HepG2 (cell line): ENCODE measurements around the gene DUOXA2. TPM values are rescaled to one million over a fixed set of nuclear protein-coding genes. Genes with fewer than 3 reads are reported as not detected.

Experiments
- ATAC-seq: fragments of 200-7000 bp; cut with Tn5 transposase; 3 replicates; pipeline ENCODE4 v1.9.1; 2020; ENCODE audit warnings: mild to moderate bottlenecking, moderate library complexity
- BruUV-seq: library from RNA; stranded (reverse); fragments of 400-500 nt; replicated peaks from 2 replicates; lab custom pipeline; 2021; lab: Mats Ljungman, UMichigan
- CTCF ChIA-PET: fragments of 300-600 bp; formaldehyde crosslinking; extraction: SDS; loops from one replicate; lab custom pipeline; 2021; ENCODE audit warnings: low total read pairs, inconsistent platforms, low intra/inter-chr PET ratio; lab: Yijun Ruan, JAX
- POLR2A ChIA-PET: fragments of 350-600 bp; sonication (Branson Sonifier 250); formaldehyde crosslinking; loops from one replicate; lab custom pipeline; 2020; ENCODE audit warnings: antibody characterized with exemption, inconsistent platforms; lab: Yijun Ruan, JAX
- DNase-seq: peaks from one replicate; pipeline ENCODE4 v3.0.0-alpha.2; 2015; ENCODE audit warnings: low spot score
- FAIRE-seq: peaks from 3 replicates; lab custom pipeline; 2011; peaks lifted over from hg19 to GRCh38; lab: Jason Lieb, UNC
- H2AFZ ChIP-seq: one replicate; pipeline ENCODE4 v1.6.1; 2011; ENCODE audit warnings: low read length, inconsistent platforms
- H3K27ac ChIP-seq: fragments of 300-600 bp; 3 replicates; pipeline ENCODE4 v1.8.0; 2011; ENCODE audit warnings: mixed run types, mild to moderate bottlenecking, mixed read lengths, low read length, inconsistent platforms; ENCODE audit not compliant: insufficient read depth; ENCODE audit errors: extremely low read length
- H3K27me3 ChIP-seq, 2 experiments: fragments of 200-600 bp in 1 of 2; 2 replicates in 1 of 2; 3 replicates in 1 of 2; pipeline versions ENCODE4 v1.6.0 to v1.8.0; 2011; ENCODE audit warnings: low read length in 2 of 2, mild to moderate bottlenecking in 2 of 2, moderate library complexity in 2 of 2, inconsistent platforms in 1 of 2; ENCODE audit not compliant: insufficient read depth in 2 of 2, control insufficient read depth in 1 of 2
- H3K36me3 ChIP-seq, 2 experiments: fragments of 200-600 bp in 1 of 2; replicated peaks in 1 of 2; 2 replicates in 1 of 2; 3 replicates in 1 of 2; pipeline versions ENCODE4 v1.5.1 to v1.8.0; 2011; ENCODE audit warnings: low read length in 2 of 2, inconsistent platforms in 1 of 2; ENCODE audit not compliant: insufficient read depth in 2 of 2, control insufficient read depth in 1 of 2
- H3K4me1 ChIP-seq: 2 replicates; pipeline ENCODE4 v1.5.1; 2012; ENCODE audit warnings: low read length, inconsistent platforms; ENCODE audit not compliant: insufficient read depth
- H3K4me2 ChIP-seq: 2 replicates; pipeline ENCODE4 v1.6.0; 2011; ENCODE audit warnings: low read depth, low read length, inconsistent platforms
- H3K4me3 ChIP-seq, 3 experiments: fragments of 200-600 bp in 1 of 3; sonication (generic), shearing (Covaris generic) in 1 of 3; replicated peaks in 1 of 3; 2 replicates each; pipeline ENCODE4 v1.5.1; 2011 to 2016; ENCODE audit warnings: low read length in 3 of 3, inconsistent platforms in 2 of 3, low read depth in 2 of 3, mild to moderate bottlenecking in 2 of 3, control low read depth in 1 of 3, mixed read lengths in 1 of 3; ENCODE audit not compliant: insufficient read depth in 1 of 3
- H3K79me2 ChIP-seq: one replicate; pipeline ENCODE4 v1.6.1; 2011; ENCODE audit warnings: low read length, inconsistent platforms; ENCODE audit not compliant: insufficient read depth
- H3K9ac ChIP-seq: 2 replicates; pipeline ENCODE4 v1.6.0; 2011; ENCODE audit warnings: mild to moderate bottlenecking, low read depth, low read length, inconsistent platforms; ENCODE audit not compliant: insufficient read depth
- H3K9me3 ChIP-seq: 2 replicates; pipeline ENCODE4 v1.5.1; 2012; ENCODE audit warnings: mild to moderate bottlenecking, low read length
- H4K20me1 ChIP-seq: 2 replicates; pipeline ENCODE4 v1.6.0; 2011; ENCODE audit warnings: inconsistent platforms, mild to moderate bottlenecking, low read length, moderate library complexity; ENCODE audit not compliant: insufficient read depth
- CREB1 ChIP-seq, 2 experiments: fragments of 450-650 bp in 1 of 2; IDR thresholded peaks; 2 replicates each; pipeline ENCODE4 v1.6.1; 2016 to 2017; ENCODE audit warnings: control low read depth in 1 of 2, mild to moderate bottlenecking in 1 of 2, missing compliant biosample characterization in 1 of 2, missing genetic modification characterization in 1 of 2
- TAF15 ChIP-seq: fragments of 200-400 bp; formaldehyde crosslinking; IDR thresholded peaks from one replicate; pipeline ENCODE4 v1.6.1; 2018; ENCODE audit warnings: mild to moderate bottlenecking, low read depth, low read length; ENCODE audit not compliant: poor library complexity, severe bottlenecking
- ZNF17 ChIP-seq: sonication (generic); formaldehyde crosslinking; IDR thresholded peaks from 2 replicates; pipeline ENCODE4 v1.5.0; 2020; ENCODE audit warnings: mild to moderate bottlenecking, missing genetic modification reagents
- ZNF569 ChIP-seq: sonication (generic); formaldehyde crosslinking; IDR thresholded peaks from 2 replicates; pipeline ENCODE4 v1.5.0; 2020; ENCODE audit warnings: mild to moderate bottlenecking, missing genetic modification reagents, moderate library complexity, borderline replicate concordance
- ZNF776 ChIP-seq: sonication (generic); formaldehyde crosslinking; IDR thresholded peaks from 2 replicates; pipeline ENCODE4 v1.4.0; 2020; ENCODE audit warnings: mild to moderate bottlenecking, missing genetic modification reagents
- WGBS: methylation state at CpG from one replicate; pipeline ENCODE4 v1.1.6; 2017; ENCODE audit warnings: low lambda C conversion rate; 5-methylcytosine and 5-hydroxymethylcytosine counted together
- in situ Hi-C: cut with HindIII; loops from 2 replicates; pipeline ENCODE4 v1.10.0; 2017; ENCODE audit warnings: low pct_unique_long_range_greater_than_20kb; ENCODE audit not compliant: extremely low pct_ligation_motif_present
- intact Hi-C: fragments of 100-400 bp; cut with micrococcal nuclease; formaldehyde crosslinking; loops from one replicate; pipeline ENCODE4 v1.10.0; 2022; ENCODE audit not compliant: unreplicated experiment
- polyA plus RNA-seq, 8 experiments: library from polyadenylated mRNA; depleted of rRNA in 3 of 8; stranded (reverse) in 7 of 8; unstranded in 1 of 8; fragments of >200 nt; fragmentation: Illumina TruSeq in 4 of 8; extraction: Trizol in 4 of 8; gene quantifications; 2 replicates each; pipeline versions ENCODE4 v1.2.1 to v1.2.3, GENCODE V29; 2011 to 2016; ENCODE audit warnings: low read depth in 4 of 8, missing spikeins in 1 of 8, mixed read lengths in 1 of 8; ENCODE audit not compliant: insufficient read depth in 1 of 8
- total RNA-seq, 5 experiments: library from RNA; depleted of rRNA; stranded (reverse); fragments of >200 nt; fragmentation: Illumina TruSeq; extraction: Trizol; gene quantifications; 2 replicates each; pipeline ENCODE4 v1.2.3, GENCODE V29; 2016; ENCODE audit warnings: low read depth in 1 of 5
- TF ChIP-seq, protein P1 (sequence below): sonication (generic); formaldehyde crosslinking; IDR thresholded peaks from 2 replicates; pipeline ENCODE4 v1.4.0; 2020; ENCODE audit warnings: missing genetic modification reagents
- TF ChIP-seq, protein P2 (sequence below): sonication (generic); formaldehyde crosslinking; conservative IDR thresholded peaks from 2 replicates; pipeline ENCODE4 v1.5.0; 2020; ENCODE audit warnings: missing genetic modification reagents

The DUOXA2 gene
- total and polyA plus RNA-seq, 2 of the 13 experiments (the other 11 are each of a cell fraction or from before 2014, with no cell fraction given): 0.32 TPM; not detected in 1

DNA sequence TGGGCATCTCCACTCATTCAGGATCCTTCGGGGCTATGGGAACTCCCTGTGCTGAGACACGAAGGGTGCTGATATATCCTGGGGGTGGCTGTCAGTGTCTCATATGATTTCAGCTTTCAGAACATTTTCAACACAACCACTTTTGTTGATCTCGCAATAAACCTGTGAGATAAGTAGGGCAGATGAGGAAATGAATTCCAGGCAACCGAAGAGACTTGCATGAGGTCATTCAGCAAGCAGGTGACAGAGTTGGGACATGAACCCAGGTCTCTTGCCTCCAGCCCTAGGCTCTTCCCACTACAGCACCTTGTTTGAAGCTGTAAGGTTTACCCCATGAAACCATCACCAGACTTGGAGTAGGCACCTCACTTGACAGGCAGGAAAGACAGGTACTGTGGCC is 32.3 kb downstream of the DUOXA2 start:
- WGBS: 39% methylated on average over 4 of the region's 4 CpGs
- H3K79me2 ChIP-seq: no peaks in the 10 kb centered on the region
- no TSS peak for BruUV-seq
- TF ChIP-seq, protein P1, sequence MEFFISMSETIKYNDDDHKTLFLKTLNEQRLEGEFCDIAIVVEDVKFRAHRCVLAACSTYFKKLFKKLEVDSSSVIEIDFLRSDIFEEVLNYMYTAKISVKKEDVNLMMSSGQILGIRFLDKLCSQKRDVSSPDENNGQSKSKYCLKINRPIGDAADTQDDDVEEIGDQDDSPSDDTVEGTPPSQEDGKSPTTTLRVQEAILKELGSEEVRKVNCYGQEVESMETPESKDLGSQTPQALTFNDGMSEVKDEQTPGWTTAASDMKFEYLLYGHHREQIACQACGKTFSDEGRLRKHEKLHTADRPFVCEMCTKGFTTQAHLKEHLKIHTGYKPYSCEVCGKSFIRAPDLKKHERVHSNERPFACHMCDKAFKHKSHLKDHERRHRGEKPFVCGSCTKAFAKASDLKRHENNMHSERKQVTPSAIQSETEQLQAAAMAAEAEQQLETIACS (CRISPR knock-in tag): no peak
- no peak for TF ChIP-seq ZNF17 (CRISPR knock-in tag)
- TF ChIP-seq CREB1 (IDR thresholded peaks at IDR 0.05): no peak
- no peak for TF ChIP-seq CREB1 (CRISPR knock-in tag; IDR thresholded peaks at IDR 0.05)
- TF ChIP-seq ZNF569: no peak
- TF ChIP-seq, protein P2, sequence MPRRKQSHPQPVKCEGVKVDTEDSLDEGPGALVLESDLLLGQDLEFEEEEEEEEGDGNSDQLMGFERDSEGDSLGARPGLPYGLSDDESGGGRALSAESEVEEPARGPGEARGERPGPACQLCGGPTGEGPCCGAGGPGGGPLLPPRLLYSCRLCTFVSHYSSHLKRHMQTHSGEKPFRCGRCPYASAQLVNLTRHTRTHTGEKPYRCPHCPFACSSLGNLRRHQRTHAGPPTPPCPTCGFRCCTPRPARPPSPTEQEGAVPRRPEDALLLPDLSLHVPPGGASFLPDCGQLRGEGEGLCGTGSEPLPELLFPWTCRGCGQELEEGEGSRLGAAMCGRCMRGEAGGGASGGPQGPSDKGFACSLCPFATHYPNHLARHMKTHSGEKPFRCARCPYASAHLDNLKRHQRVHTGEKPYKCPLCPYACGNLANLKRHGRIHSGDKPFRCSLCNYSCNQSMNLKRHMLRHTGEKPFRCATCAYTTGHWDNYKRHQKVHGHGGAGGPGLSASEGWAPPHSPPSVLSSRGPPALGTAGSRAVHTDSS (CRISPR knock-in tag): no peak
- TF ChIP-seq ZNF776 (CRISPR knock-in tag): no peak
- no peak for TF ChIP-seq TAF15
- in situ Hi-C loops: no loop called here
- no peak overlapping the region for H3K9ac ChIP-seq
- H3K27ac ChIP-seq: no peak overlapping the region
- FAIRE-seq (no peak), ATAC-seq (no peak), DNase-seq (no peak)
- ChIA-PET CTCF (no interaction called here), POLR2A (no interaction called here)
- peaks cover 0 to 27% of the 10 kb centered on the region in 2 experiments; a peak in 1 of 5 replicates for H3K27me3 ChIP-seq
- no peaks in the 10 kb centered on the region for H4K20me1 ChIP-seq
- no peaks in the 10 kb centered on the region for H3K9me3 ChIP-seq
- H3K36me3 ChIP-seq: no peaks in the 10 kb centered on the region
- peaks cover 8% of the 10 kb centered on the region for H3K4me1 ChIP-seq
- intact Hi-C loops: no loop called here
- H3K4me2 ChIP-seq: no peak overlapping the region
- H3K4me3 ChIP-seq: no peak overlapping the region
- H2AFZ ChIP-seq: no peak overlapping the region
